Memory B cell (primary cell): ENCODE results near the gene CCDC30.

Experiments used
- ATAC-seq: fragments of 150-1000 bp; cut with Tn5 transposase; 2 replicates; pipeline ENCODE4 v1.10.0; 2021; ENCODE audit warnings: low read depth, mild to moderate bottlenecking, moderate library complexity
- DNase-seq, 2 donors: peaks; one replicate each; pipeline ENCODE4 v3.0.0; 2022; ENCODE audit warnings: low spot score in 2 of 2
- H3K27ac Mint-ChIP-seq: one replicate; pipeline ENCODE4 v1.8.0; 2022; ENCODE audit warnings: mild to moderate bottlenecking, moderate library complexity, mixed read lengths
- H3K27me3 Mint-ChIP-seq: one replicate; pipeline ENCODE4 v1.8.0; 2022; ENCODE audit warnings: mixed read lengths
- H3K36me3 Mint-ChIP-seq: one replicate; pipeline ENCODE4 v1.8.0; 2022; ENCODE audit warnings: mild to moderate bottlenecking, mixed read lengths
- H3K4me1 Mint-ChIP-seq: one replicate; pipeline ENCODE4 v1.8.0; 2022; ENCODE audit warnings: mixed read lengths
- H3K4me3 Mint-ChIP-seq: one replicate; pipeline ENCODE4 v1.8.0; 2022; ENCODE audit warnings: mild to moderate bottlenecking, moderate library complexity, mixed read lengths
- H3K9me3 Mint-ChIP-seq: one replicate; pipeline ENCODE4 v1.8.0; 2022; ENCODE audit warnings: mixed read lengths

Gene CCDC30

GRCh38 chr1:42518908-42519307 lies 55.8 kb downstream of the CCDC30 start:
- Mint-ChIP-seq H3K4me3 (no peak overlapping the region), H3K9me3 (peaks cover 19% of the 10 kb centered on the region), H3K27ac (no peak overlapping the region), H3K4me1 (no peaks in the 10 kb centered on the region), H3K36me3 (peaks cover 43% of the 10 kb centered on the region), H3K27me3 (no peaks in the 10 kb centered on the region)
- DNase-seq = no peak
- no peak for ATAC-seq

DNA sequence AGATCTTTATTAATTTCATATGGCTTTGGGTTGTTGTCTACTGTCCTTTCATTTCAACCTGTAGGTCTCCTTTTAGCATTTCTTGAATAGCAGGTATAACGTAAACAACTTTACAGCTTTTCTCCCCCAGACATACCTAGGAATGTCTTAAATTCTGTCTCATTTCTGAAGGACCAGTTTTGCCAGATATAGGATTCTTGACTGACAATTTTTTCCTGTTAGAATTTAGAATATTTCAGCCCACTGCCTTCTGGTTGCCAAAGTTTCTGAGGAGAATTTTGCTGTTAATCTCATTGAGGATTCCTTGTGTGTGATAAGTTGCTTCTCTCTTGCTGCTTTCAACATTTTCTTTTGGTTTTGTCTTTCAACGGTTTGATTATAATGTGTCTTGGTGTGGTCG lies 60.1 kb downstream of the CCDC30 start:
- DNase-seq (no peak), ATAC-seq (no peak)
- no peak overlapping the region for H3K4me3 Mint-ChIP-seq
- H3K4me1 Mint-ChIP-seq = peaks cover under 1% of the 10 kb centered on the region
- H3K36me3 Mint-ChIP-seq = peaks cover 43% of the 10 kb centered on the region
- no peak overlapping the region for H3K27ac Mint-ChIP-seq
- H3K27me3 Mint-ChIP-seq = peaks cover under 1% of the 10 kb centered on the region
- H3K9me3 Mint-ChIP-seq = peaks cover 19% of the 10 kb centered on the region

GRCh38 chr1:42524330-42524729 lies 61.2 kb downstream of the CCDC30 start:
- no peak for ATAC-seq
- Mint-ChIP-seq H3K27ac (no peak overlapping the region), H3K9me3 (peaks cover 19% of the 10 kb centered on the region), H3K27me3 (peaks cover 4% of the 10 kb centered on the region), H3K4me3 (no peak overlapping the region), H3K36me3 (peaks cover 39% of the 10 kb centered on the region), H3K4me1 (peaks cover 4% of the 10 kb centered on the region)
- no peak for DNase-seq

DNA sequence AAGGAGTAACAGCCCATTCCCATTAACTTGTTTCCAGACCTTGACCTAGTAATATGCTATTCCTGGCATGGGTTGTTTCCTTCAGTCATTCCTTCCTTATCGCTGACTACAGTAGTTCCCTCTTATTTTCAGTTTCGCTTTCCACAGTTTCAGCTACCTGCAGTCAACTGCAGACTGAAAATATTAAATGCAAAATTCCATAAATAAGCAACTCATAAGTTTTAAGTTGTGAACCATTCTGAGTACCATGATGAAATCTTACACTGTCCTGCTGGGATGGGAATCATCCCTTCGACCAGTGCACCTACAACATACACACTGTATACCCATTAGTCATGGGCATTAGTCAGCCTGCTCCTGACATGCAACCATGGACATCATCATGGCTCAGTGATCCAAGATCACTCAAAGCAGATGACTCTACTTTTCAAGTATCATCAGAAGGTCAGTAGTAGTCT lies 66.7 kb downstream of the CCDC30 start:
- Mint-ChIP-seq H3K27me3 (peaks cover 5% of the 10 kb centered on the region), H3K36me3 (peaks cover 22% of the 10 kb centered on the region), H3K4me3 (peak overlapping the region; percentile 73), H3K9me3 (peaks cover 6% of the 10 kb centered on the region), H3K4me1 (peaks cover 13% of the 10 kb centered on the region), H3K27ac (peak overlapping the region; percentile 31)
- DNase-seq = no peak
- ATAC-seq = peak; percentile 37

- peaks cover 3% of the 10 kb centered on the region for H3K9me3 Mint-ChIP-seq
- H3K36me3 Mint-ChIP-seq = peaks cover 16% of the 10 kb centered on the region
- DNase-seq = no peak
- H3K4me3 Mint-ChIP-seq = no peak overlapping the region
- ATAC-seq = no peak
- H3K4me1 Mint-ChIP-seq = peaks cover 13% of the 10 kb centered on the region
- H3K27me3 Mint-ChIP-seq = peaks cover 5% of the 10 kb centered on the region
- H3K27ac Mint-ChIP-seq = no peak overlapping the region
These were observed 68.0 kb downstream of the CCDC30 start for GRCh38 chr1:42531043-42531442.

GRCh38 chr1:42533101-42533863 lies 70.2 kb downstream of the CCDC30 start:
- H3K27ac Mint-ChIP-seq = no peak overlapping the region
- peaks cover 4% of the 10 kb centered on the region for H3K27me3 Mint-ChIP-seq
- peaks cover 5% of the 10 kb centered on the region for H3K9me3 Mint-ChIP-seq
- H3K36me3 Mint-ChIP-seq = peaks cover 26% of the 10 kb centered on the region
- peaks cover 11% of the 10 kb centered on the region for H3K4me1 Mint-ChIP-seq
- H3K4me3 Mint-ChIP-seq = no peak overlapping the region
- no peak for DNase-seq
- ATAC-seq = no peak

GRCh38 chr1:42541104-42541503 lies 78.0 kb downstream of the CCDC30 start:
- DNase-seq (no peak), ATAC-seq (no peak)
- no peaks in the 10 kb centered on the region for H3K4me1 Mint-ChIP-seq
- no peak overlapping the region for H3K27ac Mint-ChIP-seq
- peaks cover 20% of the 10 kb centered on the region for H3K36me3 Mint-ChIP-seq
- H3K4me3 Mint-ChIP-seq = no peak overlapping the region
- H3K9me3 Mint-ChIP-seq = peaks cover 2% of the 10 kb centered on the region
- H3K27me3 Mint-ChIP-seq = no peaks in the 10 kb centered on the region

- Mint-ChIP-seq H3K27me3 (peaks cover 2% of the 10 kb centered on the region), H3K4me3 (no peak overlapping the region), H3K9me3 (no peaks in the 10 kb centered on the region), H3K4me1 (peaks cover 4% of the 10 kb centered on the region), H3K36me3 (peaks cover 16% of the 10 kb centered on the region), H3K27ac (no peak overlapping the region)
- ATAC-seq (peak; percentile 76), DNase-seq (no peak)
These were observed 88.1 kb downstream of the CCDC30 start for GRCh38 chr1:42551180-42551579.

- Mint-ChIP-seq H3K36me3 (peaks cover 16% of the 10 kb centered on the region), H3K9me3 (no peaks in the 10 kb centered on the region), H3K4me1 (peaks cover 4% of the 10 kb centered on the region), H3K27me3 (peaks cover 2% of the 10 kb centered on the region), H3K4me3 (no peak overlapping the region), H3K27ac (no peak overlapping the region)
- no peak for ATAC-seq
- no peak for DNase-seq
These were observed 88.5 kb downstream of the CCDC30 start for GRCh38 chr1:42551590-42551989.

GRCh38 chr1:42552636-42553035 lies 89.5 kb downstream of the CCDC30 start:
- peaks cover 2% of the 10 kb centered on the region for H3K27me3 Mint-ChIP-seq
- no peak overlapping the region for H3K4me3 Mint-ChIP-seq
- H3K27ac Mint-ChIP-seq = no peak overlapping the region

DNA sequence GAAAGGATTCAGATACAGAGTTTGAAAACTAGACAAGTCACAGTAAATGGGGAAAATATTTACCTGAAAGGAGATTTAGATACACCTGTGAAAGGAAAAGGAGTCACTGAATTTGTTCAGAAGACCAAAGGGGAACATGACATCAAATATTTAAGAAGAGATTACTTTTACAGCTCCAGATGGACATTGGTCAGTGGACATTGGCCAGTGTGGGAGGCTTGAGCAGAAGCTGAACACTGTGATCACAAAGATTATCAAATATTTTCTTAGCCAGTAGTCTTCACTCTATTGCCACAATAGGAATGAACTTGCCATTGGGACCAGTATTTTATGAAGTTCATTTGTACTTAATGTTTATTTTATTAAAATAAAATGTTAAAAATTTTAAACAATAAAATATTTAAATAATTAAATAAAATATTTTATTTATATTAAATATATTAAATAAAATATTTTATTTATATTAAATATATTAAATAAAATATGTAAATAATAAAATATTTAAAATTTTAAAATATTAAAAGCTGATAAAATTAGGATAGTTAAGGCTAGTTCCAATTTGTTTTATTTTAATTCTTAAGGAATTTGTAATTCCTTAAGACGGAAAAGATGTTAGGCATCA lies 94.3 kb downstream of the CCDC30 start:
- H3K36me3 Mint-ChIP-seq = peaks cover 17% of the 10 kb centered on the region
- no peak for DNase-seq
- no peak overlapping the region for H3K27ac Mint-ChIP-seq
- H3K9me3 Mint-ChIP-seq = peaks cover 2% of the 10 kb centered on the region
- no peak overlapping the region for H3K4me3 Mint-ChIP-seq
- ATAC-seq = no peak
- peaks cover 4% of the 10 kb centered on the region for H3K27me3 Mint-ChIP-seq
- no peaks in the 10 kb centered on the region for H3K4me1 Mint-ChIP-seq

More at GRCh38 chr1:42552636-42553035, 89.5 kb downstream of the CCDC30 start:
- Mint-ChIP-seq H3K36me3 (peaks cover 16% of the 10 kb centered on the region), H3K4me1 (peaks cover 4% of the 10 kb centered on the region), H3K9me3 (no peaks in the 10 kb centered on the region)
- DNase-seq = no peak
- ATAC-seq = no peak

DNA sequence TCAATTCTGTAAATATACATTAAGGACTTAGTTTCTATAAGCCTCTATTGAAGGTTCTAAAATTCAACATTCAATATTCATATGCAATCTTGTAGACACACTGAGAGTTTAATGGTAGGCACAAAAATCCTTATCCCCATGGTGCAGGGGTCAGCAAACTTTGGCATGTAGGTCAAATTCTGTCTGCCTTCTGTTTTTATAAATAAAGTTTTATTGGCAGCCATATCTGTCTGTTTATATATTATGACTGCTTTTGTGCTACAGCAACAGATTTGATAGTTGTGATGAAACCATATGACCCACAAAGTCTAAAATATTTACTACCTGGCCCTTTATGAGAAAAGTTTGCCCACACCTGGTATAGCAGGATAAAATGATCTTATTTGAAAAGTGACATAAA lies 104.0 kb downstream of the CCDC30 start:
- H3K36me3 Mint-ChIP-seq = peaks cover 4% of the 10 kb centered on the region
- ATAC-seq (no peak), DNase-seq (no peak)
- no peak overlapping the region for H3K4me3 Mint-ChIP-seq
- H3K27me3 Mint-ChIP-seq = no peaks in the 10 kb centered on the region
- no peaks in the 10 kb centered on the region for H3K4me1 Mint-ChIP-seq
- H3K27ac Mint-ChIP-seq = no peak overlapping the region
- H3K9me3 Mint-ChIP-seq = no peaks in the 10 kb centered on the region

DNA sequence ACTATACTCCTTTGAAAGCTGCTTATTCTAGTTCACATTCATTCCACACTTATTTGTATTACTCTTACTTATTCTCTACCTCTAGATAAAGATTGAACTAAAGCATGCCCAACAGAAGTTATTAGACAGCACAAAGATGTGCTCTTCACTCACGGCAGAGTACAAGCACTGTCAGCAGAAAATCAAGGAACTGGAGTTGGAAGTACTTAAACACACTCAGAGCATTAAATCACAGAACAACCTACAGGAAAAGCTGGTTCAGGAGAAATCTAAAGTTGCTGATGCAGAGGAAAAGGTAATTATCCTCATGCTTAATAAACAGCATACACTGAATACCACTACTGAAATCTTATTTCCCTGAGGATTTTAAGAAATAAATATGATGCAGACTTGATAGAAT lies 113.8 kb downstream of the CCDC30 start:
- H3K4me1 Mint-ChIP-seq = no peaks in the 10 kb centered on the region
- H3K27me3 Mint-ChIP-seq = no peaks in the 10 kb centered on the region
- no peak overlapping the region for H3K27ac Mint-ChIP-seq
- no peak overlapping the region for H3K4me3 Mint-ChIP-seq
- DNase-seq (no peak), ATAC-seq (no peak)
- peaks cover 1% of the 10 kb centered on the region for H3K36me3 Mint-ChIP-seq
- H3K9me3 Mint-ChIP-seq = no peaks in the 10 kb centered on the region

GRCh38 chr1:42586016-42586415 lies 122.9 kb downstream of the CCDC30 start:
- Mint-ChIP-seq H3K4me1 (peaks cover 2% of the 10 kb centered on the region), H3K36me3 (peaks cover 33% of the 10 kb centered on the region), H3K27ac (no peak overlapping the region), H3K9me3 (peaks cover 10% of the 10 kb centered on the region), H3K4me3 (no peak overlapping the region), H3K27me3 (no peaks in the 10 kb centered on the region)
- ATAC-seq (peak; percentile 86), DNase-seq (no peak)
